H9 (cell line): Measurements from ENCODE around the gene AP1S1. TPM values are rescaled to one million over a fixed set of nuclear protein-coding genes. Genes with fewer than 3 reads are reported as not detected.

Source experiments
- DNase-seq: peaks from one replicate; pipeline ENCODE4 v3.0.0-alpha.2; 2017
- H2AFZ ChIP-seq: one replicate; pipeline ENCODE4 v1.6.1; 2013; ENCODE audit warnings: mild to moderate bottlenecking, low read length, control low read depth, moderate library complexity
- H2AK5ac ChIP-seq: 2 replicates; pipeline ENCODE4 v1.6.1; 2013; ENCODE audit warnings: low read length, control low read depth, mixed read lengths; ENCODE audit not compliant: insufficient read length
- H2BK120ac ChIP-seq: one replicate; pipeline ENCODE4 v1.6.1; 2013; ENCODE audit warnings: low read depth, mild to moderate bottlenecking, low read length, control low read depth, inconsistent platforms; ENCODE audit not compliant: poor library complexity, severe bottlenecking
- H2BK12ac ChIP-seq: 2 replicates; pipeline ENCODE4 v1.6.1; 2013; ENCODE audit warnings: low read length, control low read depth, mixed read lengths, low read depth; ENCODE audit not compliant: insufficient read length
- H2BK15ac ChIP-seq: 2 replicates; pipeline ENCODE4 v1.6.1; 2013; ENCODE audit warnings: low read depth, low read length, control low read depth
- H2BK20ac ChIP-seq: one replicate; pipeline ENCODE4 v1.6.1; 2013; ENCODE audit warnings: low read depth, mild to moderate bottlenecking, low read length, control low read depth, inconsistent platforms; ENCODE audit not compliant: poor library complexity, severe bottlenecking
- H2BK5ac ChIP-seq: 2 replicates; pipeline ENCODE4 v1.6.1; 2013; ENCODE audit warnings: low read length, control low read depth, mixed read lengths; ENCODE audit not compliant: insufficient read length
- H3K14ac ChIP-seq: 2 replicates; pipeline ENCODE4 v1.6.1; 2013; ENCODE audit warnings: low read length, control low read depth; ENCODE audit not compliant: insufficient read depth
- H3K18ac ChIP-seq: 2 replicates; pipeline ENCODE4 v1.6.1; 2013; ENCODE audit warnings: low read depth, mild to moderate bottlenecking, mixed read lengths, low read length, control low read depth; ENCODE audit not compliant: insufficient read length
- H3K23ac ChIP-seq: 2 replicates; pipeline ENCODE4 v1.6.1; 2013; ENCODE audit warnings: low read length, control low read depth, mixed read lengths, low read depth; ENCODE audit not compliant: insufficient read length
- H3K23me2 ChIP-seq: 2 replicates; pipeline ENCODE4 v1.6.1; 2013; ENCODE audit warnings: low read depth, mild to moderate bottlenecking, mixed read lengths, low read length, control low read depth; ENCODE audit not compliant: insufficient read length, poor library complexity, severe bottlenecking
- H3K27ac ChIP-seq: 2 replicates; pipeline ENCODE4 v1.5.1; 2013; ENCODE audit warnings: low read length, control low read depth, mixed read lengths, low read depth; ENCODE audit not compliant: insufficient read length
- H3K27me3 ChIP-seq: 2 replicates; pipeline ENCODE4 v1.6.1; 2013; ENCODE audit warnings: low read length, control low read depth, inconsistent platforms; ENCODE audit not compliant: insufficient read depth
- H3K4ac ChIP-seq: 2 replicates; pipeline ENCODE4 v1.6.1; 2013; ENCODE audit warnings: low read depth, mild to moderate bottlenecking, control low read depth, inconsistent platforms, low read length, moderate library complexity
- H3K4me1 ChIP-seq: 2 replicates; pipeline ENCODE4 v1.6.1; 2013; ENCODE audit warnings: low read length, control low read depth, inconsistent platforms; ENCODE audit not compliant: insufficient read depth
- H3K4me2 ChIP-seq: 2 replicates; pipeline ENCODE4 v1.6.1; 2013; ENCODE audit warnings: low read length, control low read depth, mixed read lengths; ENCODE audit not compliant: insufficient read length, insufficient read depth
- H3K56ac ChIP-seq: 2 replicates; pipeline ENCODE4 v1.6.1; 2013; ENCODE audit warnings: low read depth, mild to moderate bottlenecking, mixed read lengths, low read length, control low read depth; ENCODE audit not compliant: insufficient read length
- H3K79me1 ChIP-seq: 2 replicates; pipeline ENCODE4 v1.6.1; 2013; ENCODE audit warnings: low read depth, mild to moderate bottlenecking, moderate library complexity, low read length, control low read depth, inconsistent platforms; ENCODE audit not compliant: insufficient read depth, poor library complexity, severe bottlenecking
- H3K79me2 ChIP-seq: 2 replicates; pipeline ENCODE4 v1.6.1; 2013; ENCODE audit warnings: low read length, control low read depth, inconsistent platforms; ENCODE audit not compliant: insufficient read depth
- H3K9ac ChIP-seq: 2 replicates; pipeline ENCODE4 v1.6.1; 2013; ENCODE audit warnings: low read length, control low read depth, mixed read lengths; ENCODE audit not compliant: insufficient read length; ENCODE audit errors: extremely low read depth
- H3K9me3 ChIP-seq: one replicate; pipeline ENCODE4 v1.6.1; 2013; ENCODE audit warnings: low read depth, low read length, inconsistent platforms; ENCODE audit not compliant: control insufficient read depth
- H3T11ph ChIP-seq: one replicate; pipeline ENCODE4 v1.6.1; 2013; ENCODE audit warnings: mild to moderate bottlenecking, low read length, control low read depth, inconsistent platforms
- H4K20me1 ChIP-seq: one replicate; pipeline ENCODE4 v1.6.1; 2013; ENCODE audit not compliant: control insufficient read depth, insufficient read length, insufficient read depth
- H4K5ac ChIP-seq: 2 replicates; pipeline ENCODE4 v1.6.1; 2013; ENCODE audit warnings: low read depth, mild to moderate bottlenecking, mixed read lengths, low read length, control low read depth; ENCODE audit not compliant: insufficient read length
- H4K8ac ChIP-seq: replicated peaks from 2 replicates; pipeline ENCODE4 v1.6.1; 2013; ENCODE audit warnings: low read length, control low read depth, mixed read lengths, low read depth; ENCODE audit not compliant: insufficient read length
- H4K91ac ChIP-seq: 2 replicates; pipeline ENCODE4 v1.6.1; 2013; ENCODE audit warnings: low read depth, mild to moderate bottlenecking, moderate library complexity, mixed read lengths, low read length, control low read depth; ENCODE audit not compliant: insufficient read length
- H3K27ac Mint-ChIP-seq, 3 experiments: 2 replicates in 2 of 3; 3 replicates in 1 of 3; pipeline ENCODE4 v1.8.0; 2020 to 2021; ENCODE audit warnings: mixed read lengths in 3 of 3, mild to moderate bottlenecking in 1 of 3, moderate library complexity in 1 of 3
- H3K27me3 Mint-ChIP-seq: 2 replicates; pipeline ENCODE4 v1.8.0; 2021; ENCODE audit warnings: low read depth, mild to moderate bottlenecking, moderate library complexity, mixed read lengths
- H3K36me3 Mint-ChIP-seq, 3 experiments: 2 replicates in 2 of 3; 3 replicates in 1 of 3; pipeline ENCODE4 v1.8.0; 2020 to 2021; ENCODE audit warnings: low read depth in 3 of 3, mixed read lengths in 3 of 3; ENCODE audit not compliant: insufficient read depth in 1 of 3
- H3K4me1 Mint-ChIP-seq, 2 experiments: 2 replicates each; pipeline ENCODE4 v1.8.0; 2020; ENCODE audit warnings: mixed read lengths in 2 of 2
- H3K4me3 Mint-ChIP-seq, 2 experiments: 2 replicates in 1 of 2; 3 replicates in 1 of 2; pipeline ENCODE4 v1.8.0; 2020 to 2021; ENCODE audit warnings: mild to moderate bottlenecking in 2 of 2, mixed read lengths in 2 of 2, moderate library complexity in 1 of 2
- H3K9me3 Mint-ChIP-seq, 2 experiments: 2 replicates in 1 of 2; 3 replicates in 1 of 2; pipeline ENCODE4 v1.8.0; 2020; ENCODE audit warnings: mild to moderate bottlenecking in 2 of 2, mixed read lengths in 2 of 2, moderate library complexity in 1 of 2
- WGBS: extraction: QIAGEN DNeasy Blood & Tissue Kit; methylation state at CpG from one replicate; pipeline ENCODE4 v1.1.7; 2013; ENCODE audit warnings: missing lambda C conversion rate, low lambda C conversion rate, mixed read lengths; ENCODE audit not compliant: insufficient read length; ENCODE audit errors: extremely low coverage; 5-methylcytosine and 5-hydroxymethylcytosine counted together
- total RNA-seq: library from RNA; stranded (reverse); gene quantifications from 2 replicates; pipeline ENCODE4 v1.2.1, GENCODE V29; 2021
- TF ChIP-seq, protein P1 (sequence below): fragments of 200-600 bp; sonication (generic); conservative IDR thresholded peaks from 3 replicates; pipeline ENCODE4 v1.8.0; 2021; ENCODE audit warnings: antibody characterized with exemption, mild to moderate bottlenecking

AP1S1 gene
- total RNA-seq, 1 experiment from 2014 or later = 65.2 TPM

DNA sequence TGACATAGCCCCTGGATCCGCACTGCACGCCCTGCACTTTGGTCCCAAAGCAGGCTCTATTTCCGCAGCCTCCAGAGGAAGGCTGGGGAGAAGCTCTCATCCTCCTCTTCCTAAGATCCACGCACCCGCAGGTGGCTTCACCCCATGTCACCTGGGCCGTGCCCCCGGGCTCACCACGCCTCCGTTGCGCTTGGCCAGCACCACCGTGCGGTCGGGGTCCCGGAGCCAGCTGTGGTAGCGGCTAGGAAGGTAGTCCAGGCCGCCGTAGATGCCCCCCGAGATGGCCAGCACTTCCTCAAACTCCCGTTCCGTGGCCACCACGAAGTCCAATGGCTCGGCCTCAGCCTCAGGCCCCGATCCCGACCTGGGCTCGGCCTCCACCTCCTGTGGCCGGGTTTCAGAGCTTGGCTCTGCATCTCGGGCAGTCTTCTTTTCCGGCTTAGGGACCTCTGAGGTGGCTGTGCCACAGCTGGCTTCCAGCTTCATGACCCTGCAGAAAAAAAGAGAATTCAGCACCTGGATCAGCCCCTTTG, 20.1 kb downstream of the AP1S1 start:
- peak overlapping the region; percentile 48 to 82 for H3K4me3 Mint-ChIP-seq
- no peaks in the 10 kb centered on the region for H3K79me2 ChIP-seq
- TF ChIP-seq, protein P1, sequence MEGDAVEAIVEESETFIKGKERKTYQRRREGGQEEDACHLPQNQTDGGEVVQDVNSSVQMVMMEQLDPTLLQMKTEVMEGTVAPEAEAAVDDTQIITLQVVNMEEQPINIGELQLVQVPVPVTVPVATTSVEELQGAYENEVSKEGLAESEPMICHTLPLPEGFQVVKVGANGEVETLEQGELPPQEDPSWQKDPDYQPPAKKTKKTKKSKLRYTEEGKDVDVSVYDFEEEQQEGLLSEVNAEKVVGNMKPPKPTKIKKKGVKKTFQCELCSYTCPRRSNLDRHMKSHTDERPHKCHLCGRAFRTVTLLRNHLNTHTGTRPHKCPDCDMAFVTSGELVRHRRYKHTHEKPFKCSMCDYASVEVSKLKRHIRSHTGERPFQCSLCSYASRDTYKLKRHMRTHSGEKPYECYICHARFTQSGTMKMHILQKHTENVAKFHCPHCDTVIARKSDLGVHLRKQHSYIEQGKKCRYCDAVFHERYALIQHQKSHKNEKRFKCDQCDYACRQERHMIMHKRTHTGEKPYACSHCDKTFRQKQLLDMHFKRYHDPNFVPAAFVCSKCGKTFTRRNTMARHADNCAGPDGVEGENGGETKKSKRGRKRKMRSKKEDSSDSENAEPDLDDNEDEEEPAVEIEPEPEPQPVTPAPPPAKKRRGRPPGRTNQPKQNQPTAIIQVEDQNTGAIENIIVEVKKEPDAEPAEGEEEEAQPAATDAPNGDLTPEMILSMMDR = no peak
- H2BK5ac ChIP-seq = no peak overlapping the region
- H3K14ac ChIP-seq = no peak overlapping the region
- H4K5ac ChIP-seq = no peak overlapping the region
- H2BK120ac ChIP-seq = no peak overlapping the region
- H3K4ac ChIP-seq = no peak overlapping the region
- H3K27ac Mint-ChIP-seq = no peak overlapping the region; a peak in 2 of 7 replicates
- H2AFZ ChIP-seq = no peak overlapping the region
- H3K9me3 ChIP-seq = no peaks in the 10 kb centered on the region
- peaks cover 0 to 2% of the 10 kb centered on the region in 2 experiments; a peak in 2 of 5 replicates for H3K9me3 Mint-ChIP-seq
- H3K36me3 Mint-ChIP-seq = no peaks in the 10 kb centered on the region
- H3K56ac ChIP-seq = no peak overlapping the region
- peaks cover 38 to 46% of the 10 kb centered on the region in 2 experiments for H3K4me1 Mint-ChIP-seq
- H2BK12ac ChIP-seq = no peak overlapping the region
- no CpG with 5 or more reads among the region's 28 CpGs for WGBS
- no peak overlapping the region for H2AK5ac ChIP-seq
- peaks cover 3% of the 10 kb centered on the region; the same call in 1 of the 2 replicates for H3K4me1 ChIP-seq
- peaks cover 100% of the 10 kb centered on the region for H3K27me3 Mint-ChIP-seq
- peaks cover 35% of the 10 kb centered on the region for H3K23me2 ChIP-seq
- no peak overlapping the region for H2BK15ac ChIP-seq
- no peaks in the 10 kb centered on the region for H4K20me1 ChIP-seq
- no peak overlapping the region for H3K18ac ChIP-seq
- H3K9ac ChIP-seq = no peak overlapping the region
- peak overlapping the region; percentile 68 for H3K4me2 ChIP-seq
- H3K27me3 ChIP-seq = peaks cover 69% of the 10 kb centered on the region
- no peak overlapping the region for H3K27ac ChIP-seq
- no peak overlapping the region for H2BK20ac ChIP-seq
- H3T11ph ChIP-seq = no peak overlapping the region
- no peak overlapping the region for H3K23ac ChIP-seq
- DNase-seq = peak; percentile 66
- H3K79me1 ChIP-seq = no peaks in the 10 kb centered on the region
- no peak overlapping the region for H4K91ac ChIP-seq
- no peak overlapping the region for H4K8ac ChIP-seq
